Activated CD8-positive, alpha-beta T cell treated with anti-CD3 and anti-CD28 coated beads, Interleukin-2, amount 10 ng/mL, durations not matched to agents 7 days and 5 days (primary cell): ENCODE results near the gene ARFIP1. TPM values are rescaled to one million over a fixed set of nuclear protein-coding genes. Genes with fewer than 3 reads are reported as not detected.
"Not testable (repeated sequence)": the region's sequence is repeated elsewhere in the genome, so short reads cannot be mapped to it uniquely, and the experiment has no call there.

ENCODE experiments used
- ATAC-seq: fragments of 150-1000 bp; cut with Tn5 transposase; one replicate; pipeline ENCODE4 v1.10.0; 2021; ENCODE audit warnings: moderate library complexity
- CTCF ChIA-PET: fragments of 350-600 bp; sonication (Branson Sonifier 250); formaldehyde crosslinking; loops from one replicate; lab custom pipeline; 2021; ENCODE audit warnings: antibody characterized with exemption; lab: Charles Lee
- POLR2A ChIA-PET: fragments of 350-600 bp; sonication (Branson Sonifier 250); formaldehyde crosslinking; loops from one replicate; lab custom pipeline; 2021; ENCODE audit warnings: antibody characterized with exemption; lab: Charles Lee
- DNase-seq: peaks from one replicate; pipeline ENCODE4 v3.0.0-alpha.2; 2020
- H3K27ac Mint-ChIP-seq: one replicate; pipeline ENCODE4 v1.8.0; 2021; ENCODE audit warnings: mild to moderate bottlenecking, mixed read lengths
- H3K27me3 Mint-ChIP-seq: one replicate; pipeline ENCODE4 v1.8.0; 2021; ENCODE audit warnings: low read depth, mixed read lengths
- H3K36me3 Mint-ChIP-seq: one replicate; pipeline ENCODE4 v1.8.0; 2021; ENCODE audit warnings: low read depth, mixed read lengths
- H3K4me1 Mint-ChIP-seq: one replicate; pipeline ENCODE4 v1.8.0; 2021; ENCODE audit warnings: low read depth, mixed read lengths
- H3K4me3 Mint-ChIP-seq: one replicate; pipeline ENCODE4 v1.8.0; 2021; ENCODE audit warnings: mild to moderate bottlenecking, mixed read lengths
- H3K9me3 Mint-ChIP-seq: one replicate; pipeline ENCODE4 v1.8.0; 2022; ENCODE audit warnings: mixed read lengths; ENCODE audit not compliant: insufficient read depth
- total RNA-seq, 2 experiments: library from RNA; stranded (reverse); gene quantifications; one replicate each; pipeline ENCODE4 v1.2.3, GENCODE V29; 2021

ARFIP1 gene
- 10 to 100 TPM; 20.3 to 20.5 TPM for total RNA-seq

DNA sequence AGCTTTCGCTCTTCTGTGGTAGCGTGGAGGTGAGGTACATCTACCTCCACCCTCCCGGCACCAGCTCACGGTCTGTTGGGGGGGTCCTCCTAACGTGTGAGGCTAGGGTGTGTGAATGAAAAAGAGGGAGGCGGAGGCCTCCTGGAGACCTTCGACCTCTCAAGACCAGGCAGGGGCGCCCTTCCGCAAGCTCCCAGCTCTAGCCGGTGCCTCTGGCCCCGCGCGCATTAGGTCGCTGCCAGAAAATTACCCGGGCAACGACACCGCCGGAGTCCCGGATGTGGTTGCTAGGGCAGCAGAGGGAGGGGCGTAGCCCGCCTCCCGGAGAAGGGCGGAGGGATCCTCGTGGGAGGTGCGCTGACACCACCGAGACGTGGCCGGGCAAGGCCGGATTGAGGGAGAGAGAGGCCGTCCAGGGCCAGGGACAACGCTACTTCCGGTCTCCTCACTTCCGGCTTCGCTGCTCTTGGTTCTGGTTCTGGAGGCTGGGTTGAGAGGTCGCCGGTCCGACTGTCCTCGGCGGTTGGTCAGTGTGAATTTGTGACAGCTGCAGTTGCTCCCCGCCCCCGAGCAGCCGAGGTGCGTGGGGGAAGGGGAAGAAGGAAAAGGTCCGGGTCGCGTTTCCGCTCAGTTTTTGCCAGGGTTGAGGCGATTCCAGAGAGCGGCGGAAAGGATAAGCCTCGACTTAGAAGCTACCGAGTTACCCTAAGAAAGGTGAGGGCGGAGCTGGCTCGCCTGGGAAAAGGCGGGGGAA, at the start of gene ARFIP1, which contains the start of gene TIGD4:
ARFIP1 (plus strand) TSS at position 442 of the 754 bp plus-strand sequence. CDS start 49,680 bp downstream, outside the sequence.
TIGD4 (minus strand) TSS at position 218 of the 754 bp plus-strand sequence. CDS start 8,726 bp downstream, outside the sequence.
- peak; percentile 90 for ATAC-seq

DNA sequence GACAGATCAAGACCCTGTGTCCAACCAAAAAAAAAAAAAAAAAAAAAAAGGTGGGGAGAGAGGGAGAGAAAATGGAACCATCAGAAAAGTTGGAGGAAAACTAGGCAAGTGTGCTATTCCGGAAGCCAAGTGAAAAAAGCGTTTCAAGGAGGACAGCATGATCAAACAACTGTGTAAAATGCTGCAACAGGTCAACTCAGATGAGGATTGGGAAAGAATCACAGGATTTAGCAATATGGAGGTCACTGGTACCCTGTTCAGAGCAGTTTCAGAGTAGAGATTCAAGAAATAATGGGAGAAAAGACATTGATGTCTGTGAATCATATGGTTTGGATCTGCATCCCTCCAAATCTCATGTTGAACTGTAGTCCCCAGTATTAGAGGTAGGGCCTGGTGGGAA, 47.8 kb upstream of the ARFIP1 start:
- DNase-seq: no peak
- CTCF ChIA-PET: no interaction called here
- Mint-ChIP-seq H3K36me3 (no peaks in the 10 kb centered on the region), H3K4me3 (no peak overlapping the region), H3K27ac (no peak overlapping the region), H3K27me3 (peaks cover 14% of the 10 kb centered on the region), H3K4me1 (no peaks in the 10 kb centered on the region), H3K9me3 (no peaks in the 10 kb centered on the region)
- no peak for ATAC-seq
- POLR2A ChIA-PET: no interaction called here

More for the DNA sequence above, at the start of gene ARFIP1, which contains the start of gene TIGD4:
- Mint-ChIP-seq H3K9me3 (no peaks in the 10 kb centered on the region), H3K36me3 (peaks cover 11% of the 10 kb centered on the region), H3K27me3 (peaks cover 12% of the 10 kb centered on the region), H3K27ac (peak within 1 kb of the TSS; percentile 90), H3K4me3 (peak within 1 kb of the TSS; percentile 92), H3K4me1 (peaks cover 40% of the 10 kb centered on the region)
- DNase-seq: peak; percentile 97
- CTCF ChIA-PET: interaction anchor here (0.9 to 2.3 kb wide), 19 partner anchors 10 to 371 kb away, joined by 3 to 12 read pairs (median 4); no protein-coding TSS in a partner anchor
- POLR2A ChIA-PET: interaction anchor here (0.6 to 2.2 kb wide), 12 partner anchors 8 to 1681 kb away, joined by 3 to 17 read pairs (median 4); partner anchors contain the start of genes FBXW7 and TMEM154

DNA sequence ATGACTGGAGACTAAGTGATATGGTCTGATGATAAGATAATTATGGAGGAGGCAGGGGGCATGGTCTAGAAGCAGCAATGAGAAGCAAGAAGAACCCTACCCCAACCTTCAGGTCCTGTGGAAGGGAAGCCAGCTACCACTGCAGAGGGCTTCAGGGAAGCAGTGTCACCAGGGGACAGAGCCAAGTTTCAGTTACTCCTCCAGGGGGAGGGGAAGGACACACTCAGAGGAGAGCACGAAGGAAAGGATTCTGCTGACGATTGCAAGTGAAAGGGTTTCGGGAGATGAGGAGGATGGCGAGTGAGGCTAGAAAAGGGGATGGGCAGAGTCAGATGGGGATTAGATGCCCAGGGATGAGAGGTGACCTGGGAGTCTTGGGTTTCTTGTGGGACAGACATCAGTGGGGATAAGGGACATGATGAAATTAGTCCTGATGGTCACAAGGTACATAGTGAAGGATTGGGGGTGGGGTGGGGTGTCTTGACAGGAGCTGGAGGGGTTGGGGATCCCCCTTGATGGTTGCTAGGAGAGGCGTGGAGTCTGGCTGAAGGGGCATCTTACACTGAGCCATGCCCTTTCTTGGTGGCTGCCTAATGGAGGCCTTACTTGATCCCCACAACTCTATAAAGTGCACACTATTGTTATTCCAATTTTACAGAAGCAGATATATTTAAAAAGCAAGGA, 45.6 kb upstream of the ARFIP1 start:
- POLR2A ChIA-PET: no interaction called here
- peaks cover 8% of the 10 kb centered on the region for H3K27me3 Mint-ChIP-seq

DNA sequence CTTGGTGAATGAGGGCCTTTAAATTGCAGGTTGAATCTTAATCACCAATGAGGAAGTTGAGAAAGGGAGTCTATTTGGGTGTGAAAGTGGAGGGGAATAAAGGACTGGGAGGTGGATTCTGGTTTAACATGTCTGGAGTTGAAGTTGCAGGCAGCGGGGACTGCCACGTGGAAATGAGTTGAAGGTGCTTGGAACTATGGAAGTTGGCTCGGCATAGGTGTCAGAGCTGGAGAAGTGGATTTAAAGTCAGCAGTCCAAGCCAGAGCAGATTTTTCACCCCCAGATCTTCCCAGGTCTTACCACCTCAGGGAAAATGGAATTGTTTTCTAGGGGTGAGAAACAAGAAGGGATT, 45.1 kb upstream of the ARFIP1 start:
- Mint-ChIP-seq H3K9me3 (no peaks in the 10 kb centered on the region), H3K36me3 (no peaks in the 10 kb centered on the region), H3K4me3 (no peak overlapping the region), H3K27me3 (peaks cover 8% of the 10 kb centered on the region), H3K27ac (no peak overlapping the region), H3K4me1 (no peaks in the 10 kb centered on the region)
- no peak for DNase-seq
- ChIA-PET CTCF (interaction anchor here (1.0 to 2.5 kb wide), 13 partner anchors 16 to 325 kb away, joined by 3 to 25 read pairs (median 3); no protein-coding TSS in a partner anchor), POLR2A (no interaction called here)
- ATAC-seq: no peak

More for the DNA sequence above, 45.6 kb upstream of the ARFIP1 start:
- ATAC-seq (no peak), DNase-seq (no peak)
- CTCF ChIA-PET: interaction anchor here (1.1 to 2.5 kb wide), 7 partner anchors 91 to 325 kb away, joined by 3 to 14 read pairs (median 4); no protein-coding TSS in a partner anchor
- H3K4me1 Mint-ChIP-seq: no peaks in the 10 kb centered on the region
- no peaks in the 10 kb centered on the region for H3K9me3 Mint-ChIP-seq
- no peak overlapping the region for H3K4me3 Mint-ChIP-seq
- H3K36me3 Mint-ChIP-seq: no peaks in the 10 kb centered on the region
- no peak overlapping the region for H3K27ac Mint-ChIP-seq

DNA sequence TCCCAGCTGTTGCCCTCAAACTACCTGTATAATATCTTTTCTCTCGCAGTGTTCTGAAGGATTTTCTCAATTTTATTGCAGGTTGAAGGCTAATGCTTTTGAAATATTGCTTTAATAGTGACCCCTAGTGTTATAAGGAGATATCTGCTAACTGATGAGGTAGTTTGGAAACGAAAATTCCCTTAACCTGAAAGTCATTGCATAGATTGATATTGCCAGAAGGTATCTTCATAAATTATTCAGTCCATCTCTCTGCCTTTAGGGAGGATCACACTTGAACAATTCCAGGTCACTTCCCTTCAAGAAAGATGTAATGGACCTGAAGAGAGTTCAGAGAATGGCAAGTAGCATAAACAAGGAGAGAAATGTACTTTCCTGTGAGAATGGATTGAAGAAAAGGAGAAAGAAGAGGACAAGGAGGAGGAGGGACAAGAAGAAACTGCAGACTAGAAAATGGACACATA, 44.3 kb upstream of the ARFIP1 start:
- no peak for ATAC-seq
- peaks cover 8% of the 10 kb centered on the region for H3K27me3 Mint-ChIP-seq
- no peaks in the 10 kb centered on the region for H3K36me3 Mint-ChIP-seq
- no peaks in the 10 kb centered on the region for H3K9me3 Mint-ChIP-seq
- DNase-seq: no peak
- ChIA-PET CTCF (interaction anchor here (0.8 to 2.5 kb wide), 21 partner anchors 16 to 333 kb away, joined by 3 to 25 read pairs (median 3); no protein-coding TSS in a partner anchor), POLR2A (no interaction called here)
- H3K4me3 Mint-ChIP-seq: no peak overlapping the region
- H3K27ac Mint-ChIP-seq: no peak overlapping the region
- no peaks in the 10 kb centered on the region for H3K4me1 Mint-ChIP-seq

DNA sequence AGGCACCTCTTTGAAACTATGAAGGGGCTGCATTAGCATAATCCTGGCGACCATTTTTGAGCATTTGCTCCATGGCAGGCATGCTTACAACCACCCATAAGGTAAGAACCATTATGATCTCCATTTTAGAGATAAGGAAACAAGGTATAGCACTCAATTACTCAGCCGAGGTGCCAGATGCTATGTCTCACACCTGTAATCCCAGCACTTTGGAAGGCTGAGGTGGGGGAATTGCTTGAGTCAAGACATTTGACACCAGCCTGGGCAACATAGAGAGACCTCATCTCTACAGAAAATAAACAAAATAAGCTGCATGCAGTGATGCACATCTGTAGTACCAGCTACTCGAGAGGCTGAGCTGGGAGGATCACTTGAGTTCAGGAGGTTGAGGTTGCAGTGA, 43.8 kb upstream of the ARFIP1 start:
- no peaks in the 10 kb centered on the region for H3K9me3 Mint-ChIP-seq
- ChIA-PET POLR2A (no interaction called here), CTCF (interaction anchor here (0.8 to 2.5 kb wide), 16 partner anchors 17 to 381 kb away, joined by 3 to 25 read pairs (median 3); no protein-coding TSS in a partner anchor)
- no peak overlapping the region for H3K27ac Mint-ChIP-seq
- peaks cover 8% of the 10 kb centered on the region for H3K27me3 Mint-ChIP-seq
- H3K36me3 Mint-ChIP-seq: no peaks in the 10 kb centered on the region
- no peak overlapping the region for H3K4me3 Mint-ChIP-seq
- ATAC-seq (no peak), DNase-seq (no peak)
- H3K4me1 Mint-ChIP-seq: no peaks in the 10 kb centered on the region

DNA sequence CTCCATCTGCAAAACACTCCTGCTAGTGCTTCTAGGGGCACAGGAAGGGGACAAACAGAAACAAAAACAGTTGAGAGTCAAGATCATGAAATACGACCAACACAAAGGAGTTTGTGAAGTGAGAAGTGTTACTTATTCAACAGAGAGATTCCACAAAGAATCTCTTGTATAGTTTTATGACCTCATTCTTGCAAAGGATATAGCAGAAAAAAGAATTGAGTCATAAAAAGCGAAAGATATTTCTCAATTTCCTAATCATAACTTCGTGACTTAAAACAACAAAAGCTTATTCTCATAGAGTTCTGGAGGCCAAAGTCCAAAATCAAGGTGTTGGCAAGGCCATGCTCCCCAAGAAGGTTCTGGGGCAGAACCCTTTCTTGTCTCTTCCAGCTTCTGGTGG, 40.9 kb upstream of the ARFIP1 start:
- Mint-ChIP-seq H3K27me3 (peaks cover 8% of the 10 kb centered on the region), H3K36me3 (no peaks in the 10 kb centered on the region), H3K4me3 (no peak overlapping the region), H3K4me1 (no peaks in the 10 kb centered on the region), H3K27ac (no peak overlapping the region), H3K9me3 (no peaks in the 10 kb centered on the region)
- ChIA-PET POLR2A (interaction anchor here (0.9 kb wide), 1 partner anchor 31 kb away, joined by 3 read pairs; no protein-coding TSS in a partner anchor), CTCF (interaction anchor here (0.8 to 1.6 kb wide), 6 partner anchors 41 to 330 kb away, joined by 3 to 9 read pairs (median 4); partner anchors contain the start of genes ARFIP1 and TIGD4)
- no peak for DNase-seq
- ATAC-seq: no peak

DNA sequence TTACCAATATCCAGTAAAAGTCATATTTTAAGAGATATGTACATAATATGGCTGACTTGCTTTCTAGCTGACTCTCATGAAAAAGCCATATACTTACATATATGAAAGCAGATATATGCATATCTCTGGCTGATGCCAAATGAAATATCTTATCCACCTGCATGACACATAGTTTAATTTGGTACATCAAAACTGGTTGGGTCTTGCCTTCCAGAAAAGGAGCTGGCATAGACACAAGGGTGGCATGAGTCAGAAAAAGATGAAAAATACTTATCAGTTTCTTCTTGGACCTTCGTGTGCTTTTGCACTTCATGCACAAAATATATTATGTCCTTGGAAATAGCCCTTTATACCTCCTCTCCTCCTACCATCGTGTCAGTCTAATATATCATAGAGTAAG, 32.3 kb upstream of the ARFIP1 start:
- H3K4me1 Mint-ChIP-seq: no peaks in the 10 kb centered on the region
- no peaks in the 10 kb centered on the region for H3K36me3 Mint-ChIP-seq
- ChIA-PET CTCF (no interaction called here), POLR2A (no interaction called here)
- ATAC-seq (no peak), DNase-seq (no peak)
- H3K4me3 Mint-ChIP-seq: no peak overlapping the region
- H3K9me3 Mint-ChIP-seq: no peaks in the 10 kb centered on the region
- peaks cover 2% of the 10 kb centered on the region for H3K27me3 Mint-ChIP-seq
- no peak overlapping the region for H3K27ac Mint-ChIP-seq

GRCh38 chr4:152748619-152749018, 31.1 kb upstream of the ARFIP1 start:
- H3K4me1 Mint-ChIP-seq: no peaks in the 10 kb centered on the region
- H3K27me3 Mint-ChIP-seq: peaks cover 4% of the 10 kb centered on the region
- H3K4me3 Mint-ChIP-seq: no peak overlapping the region
- H3K27ac Mint-ChIP-seq: no peak overlapping the region
- ChIA-PET CTCF (no interaction called here), POLR2A (no interaction called here)
- H3K9me3 Mint-ChIP-seq: no peaks in the 10 kb centered on the region
- H3K36me3 Mint-ChIP-seq: no peaks in the 10 kb centered on the region
- ATAC-seq (no peak), DNase-seq (no peak)

DNA sequence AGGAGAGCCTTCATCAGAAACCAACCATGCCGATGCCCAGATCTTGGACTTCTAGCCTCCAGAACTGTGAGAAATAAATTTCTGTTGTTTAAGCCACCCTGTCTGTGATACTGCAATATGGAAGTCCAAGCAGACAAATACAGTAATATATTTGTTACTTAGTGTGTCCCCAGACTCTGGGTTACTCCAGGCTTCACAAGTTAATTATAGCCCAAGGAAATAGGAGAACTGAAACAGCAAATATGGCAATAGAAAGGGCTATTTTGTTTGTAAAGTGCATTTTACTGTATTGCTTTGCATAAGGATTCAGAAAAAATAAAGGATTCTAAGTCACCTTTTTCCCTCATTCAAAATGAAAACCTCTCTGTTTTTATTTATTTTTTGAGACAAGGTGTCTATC, 16.0 kb upstream of the ARFIP1 start:
- Mint-ChIP-seq H3K27ac (no peak overlapping the region), H3K36me3 (no peaks in the 10 kb centered on the region), H3K4me1 (no peaks in the 10 kb centered on the region), H3K27me3 (peaks cover 13% of the 10 kb centered on the region), H3K4me3 (no peak overlapping the region), H3K9me3 (no peaks in the 10 kb centered on the region)
- POLR2A ChIA-PET: no interaction called here
- CTCF ChIA-PET: no interaction called here
- DNase-seq: no peak
- no peak for ATAC-seq

- H3K27ac Mint-ChIP-seq, POLR2A ChIA-PET, H3K4me1 Mint-ChIP-seq, ATAC-seq, DNase-seq, H3K36me3 Mint-ChIP-seq, H3K27me3 Mint-ChIP-seq, CTCF ChIA-PET, H3K4me3 Mint-ChIP-seq, H3K9me3 Mint-ChIP-seq: not testable (repeated sequence)
These were observed 14.6 kb upstream of the ARFIP1 start for GRCh38 chr4:152765069-152765737.
